ENCODE measurements around the gene SCAPER.
A peak's percentile ranks its signal among the peaks of the same experiment; 100 is the strongest.

SCAPER gene

GRCh38 chr15:76501726-76502125 is 403.4 kb downstream of the SCAPER start:
- TF ChIP-seq JUND (IDR thresholded peaks at IDR 0.05; ENCODE audit: low read depth): no peak
- DNase-seq (ENCODE audit: low read depth in 1 of 2, low spot score in 1 of 2): no peak
- in situ Hi-C loops (cut with HindIII; ENCODE audit: low pct_unique_long_range_greater_than_20kb, low sequenced_read_pairs): no loop called here

GRCh38 chr15:76501011-76501410 is 404.1 kb downstream of the SCAPER start:
- TF ChIP-seq JUND (IDR thresholded peaks at IDR 0.05; ENCODE audit: low read depth): no peak
- no peak for DNase-seq (ENCODE audit: low read depth in 1 of 2, low spot score in 1 of 2)
- in situ Hi-C loops (cut with HindIII; ENCODE audit: low pct_unique_long_range_greater_than_20kb, low sequenced_read_pairs): no loop called here

GRCh38 chr15:76495487-76495886 is 409.7 kb downstream of the SCAPER start:
- DNase-seq (ENCODE audit: low read depth in 1 of 2, low spot score in 1 of 2): no peak
- in situ Hi-C loops (cut with HindIII; ENCODE audit: low pct_unique_long_range_greater_than_20kb, low sequenced_read_pairs): no loop called here
- no peak for TF ChIP-seq JUND (IDR thresholded peaks at IDR 0.05; ENCODE audit: low read depth)

- TF ChIP-seq JUND (IDR thresholded peaks at IDR 0.05; ENCODE audit: low read depth): no peak
- in situ Hi-C loops (cut with HindIII; ENCODE audit: low pct_unique_long_range_greater_than_20kb, low sequenced_read_pairs): no loop called here
- DNase-seq (ENCODE audit: low read depth in 1 of 2, low spot score in 1 of 2): no peak
These were observed 412.6 kb downstream of the SCAPER start for GRCh38 chr15:76492538-76492937.

GRCh38 chr15:76483752-76484151 is 421.4 kb downstream of the SCAPER start:
- no peak for DNase-seq (ENCODE audit: low read depth in 1 of 2, low spot score in 1 of 2)
- no peak for TF ChIP-seq JUND (IDR thresholded peaks at IDR 0.05; ENCODE audit: low read depth)
- in situ Hi-C loops (cut with HindIII; ENCODE audit: low pct_unique_long_range_greater_than_20kb, low sequenced_read_pairs): no loop called here

GRCh38 chr15:76483018-76483417 is 422.1 kb downstream of the SCAPER start:
- DNase-seq (ENCODE audit: low read depth in 1 of 2, low spot score in 1 of 2): no peak
- in situ Hi-C loops (cut with HindIII; ENCODE audit: low pct_unique_long_range_greater_than_20kb, low sequenced_read_pairs): no loop called here
- no peak for TF ChIP-seq JUND (IDR thresholded peaks at IDR 0.05; ENCODE audit: low read depth)

GRCh38 chr15:76480267-76480666 is 424.9 kb downstream of the SCAPER start:
- DNase-seq (ENCODE audit: low read depth in 1 of 2, low spot score in 1 of 2): no peak
- TF ChIP-seq JUND (IDR thresholded peaks at IDR 0.05; ENCODE audit: low read depth): no peak
- in situ Hi-C loops (cut with HindIII; ENCODE audit: low pct_unique_long_range_greater_than_20kb, low sequenced_read_pairs): no loop called here

- in situ Hi-C loops (cut with HindIII; ENCODE audit: low pct_unique_long_range_greater_than_20kb, low sequenced_read_pairs): no loop called here
- DNase-seq (ENCODE audit: low read depth in 1 of 2, low spot score in 1 of 2): no peak
- TF ChIP-seq JUND (IDR thresholded peaks at IDR 0.05; ENCODE audit: low read depth): no peak
These were observed 434.4 kb downstream of the SCAPER start for GRCh38 chr15:76470691-76471090.

- TF ChIP-seq JUND (IDR thresholded peaks at IDR 0.05; ENCODE audit: low read depth): no peak
- in situ Hi-C loops (cut with HindIII; ENCODE audit: low pct_unique_long_range_greater_than_20kb, low sequenced_read_pairs): no loop called here
- DNase-seq (ENCODE audit: low read depth in 1 of 2, low spot score in 1 of 2): no peak
These were observed 436.4 kb downstream of the SCAPER start for GRCh38 chr15:76468722-76469121.

GRCh38 chr15:76467136-76467535 is 438.0 kb downstream of the SCAPER start:
- no peak for TF ChIP-seq JUND (IDR thresholded peaks at IDR 0.05; ENCODE audit: low read depth)
- in situ Hi-C loops (cut with HindIII; ENCODE audit: low pct_unique_long_range_greater_than_20kb, low sequenced_read_pairs): no loop called here
- peak in 1 of 2 experiments; percentile 47 for DNase-seq (ENCODE audit: low read depth in 1 of 2, low spot score in 1 of 2)

GRCh38 chr15:76465728-76466127 is 439.4 kb downstream of the SCAPER start:
- no peak for DNase-seq (ENCODE audit: low read depth in 1 of 2, low spot score in 1 of 2)
- TF ChIP-seq JUND (IDR thresholded peaks at IDR 0.05; ENCODE audit: low read depth): no peak
- in situ Hi-C loops (cut with HindIII; ENCODE audit: low pct_unique_long_range_greater_than_20kb, low sequenced_read_pairs): no loop called here

- DNase-seq (ENCODE audit: low read depth in 1 of 2, low spot score in 1 of 2): no peak
- in situ Hi-C loops (cut with HindIII; ENCODE audit: low pct_unique_long_range_greater_than_20kb, low sequenced_read_pairs): no loop called here
- no peak for TF ChIP-seq JUND (IDR thresholded peaks at IDR 0.05; ENCODE audit: low read depth)
These were observed 440.9 kb downstream of the SCAPER start for GRCh38 chr15:76464247-76464646.

GRCh38 chr15:76460871-76461270 is 444.3 kb downstream of the SCAPER start:
- TF ChIP-seq JUND (IDR thresholded peaks at IDR 0.05; ENCODE audit: low read depth): no peak
- no peak for DNase-seq (ENCODE audit: low read depth in 1 of 2, low spot score in 1 of 2)
- in situ Hi-C loops (cut with HindIII; ENCODE audit: low pct_unique_long_range_greater_than_20kb, low sequenced_read_pairs): no loop called here

GRCh38 chr15:76460347-76460746 is 444.8 kb downstream of the SCAPER start:
- in situ Hi-C loops (cut with HindIII; ENCODE audit: low pct_unique_long_range_greater_than_20kb, low sequenced_read_pairs): no loop called here
- DNase-seq (ENCODE audit: low read depth in 1 of 2, low spot score in 1 of 2): no peak
- TF ChIP-seq JUND (IDR thresholded peaks at IDR 0.05; ENCODE audit: low read depth): no peak

Data from T47D (cell line).